Measurements from ENCODE around the gene TMPRSS11E.
"Not testable (repeated sequence)": the region's sequence is repeated elsewhere in the genome, so short reads cannot be mapped to it uniquely, and the experiment has no call there.

TMPRSS11E gene

GRCh38 chr4:68460085-68460484 lies 12.8 kb downstream of the TMPRSS11E start:
- in situ Hi-C loops (cut with MboI; ENCODE audit: low sequenced_read_pairs): no loop called here

DNA sequence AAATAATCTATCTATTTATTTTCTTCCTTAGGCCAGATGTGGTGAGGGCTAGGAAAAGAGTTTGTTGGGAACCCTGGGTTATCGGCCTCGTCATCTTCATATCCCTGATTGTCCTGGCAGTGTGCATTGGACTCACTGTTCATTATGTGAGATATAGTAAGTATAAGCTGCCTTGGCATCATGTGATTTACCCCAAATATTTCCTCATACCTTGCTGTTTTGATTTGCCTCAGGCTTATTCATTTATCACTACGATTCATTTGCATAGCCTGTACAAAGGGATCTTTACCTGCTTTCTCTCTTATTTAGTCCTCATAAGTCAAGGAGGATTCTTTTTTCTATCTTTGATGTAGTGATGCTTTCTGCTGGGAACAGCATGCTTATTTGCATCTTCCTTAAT lies 14.5 kb downstream of the TMPRSS11E start:
- in situ Hi-C loops (cut with MboI; ENCODE audit: low sequenced_read_pairs): no loop called here

- in situ Hi-C loops (cut with MboI; ENCODE audit: low sequenced_read_pairs): no loop called here
These were observed 15.4 kb downstream of the TMPRSS11E start for GRCh38 chr4:68462691-68463090.

DNA sequence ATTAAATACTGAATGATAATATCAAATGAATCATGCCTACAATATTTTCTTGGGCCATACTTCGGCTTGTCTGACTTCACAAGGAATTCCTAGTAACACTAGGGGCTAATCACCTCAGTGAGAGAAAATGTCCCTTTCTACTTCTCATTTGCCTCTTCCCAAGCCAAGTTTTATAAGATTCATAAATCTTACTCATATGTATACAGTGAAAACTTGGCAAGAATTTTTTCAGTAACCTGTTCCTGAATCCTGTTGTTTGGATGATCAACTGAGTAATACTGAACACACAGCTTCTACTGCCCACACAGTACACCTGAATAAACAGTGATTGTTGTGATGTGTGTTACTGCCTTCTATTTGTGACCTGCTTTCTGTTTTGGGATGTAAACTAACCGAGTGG lies 16.5 kb downstream of the TMPRSS11E start:
- in situ Hi-C loops (cut with MboI; ENCODE audit: low sequenced_read_pairs): no loop called here

DNA sequence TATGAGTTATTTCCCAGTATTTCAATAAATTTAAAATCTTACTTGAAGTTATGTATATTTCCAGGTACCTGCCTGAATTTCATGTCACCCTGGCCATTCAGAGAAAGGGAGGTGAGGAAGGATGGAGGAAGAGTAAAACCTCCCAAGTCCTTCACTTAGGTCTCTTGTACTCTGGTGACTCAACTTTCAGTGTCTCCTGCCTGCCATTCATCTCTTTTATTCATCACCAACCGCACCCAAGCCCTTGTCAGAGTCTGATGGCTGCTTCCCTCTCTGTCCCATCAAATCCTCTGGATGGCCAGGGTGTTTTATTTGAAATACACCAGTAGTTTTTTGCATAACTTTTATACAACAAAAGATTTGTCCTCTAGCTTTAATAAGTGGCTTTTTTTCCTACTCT lies 17.8 kb downstream of the TMPRSS11E start:
- in situ Hi-C loops (cut with MboI; ENCODE audit: low sequenced_read_pairs): no loop called here

- in situ Hi-C loops (cut with MboI; ENCODE audit: low sequenced_read_pairs): no loop called here
These were observed 18.9 kb downstream of the TMPRSS11E start for GRCh38 chr4:68466185-68466584.

DNA sequence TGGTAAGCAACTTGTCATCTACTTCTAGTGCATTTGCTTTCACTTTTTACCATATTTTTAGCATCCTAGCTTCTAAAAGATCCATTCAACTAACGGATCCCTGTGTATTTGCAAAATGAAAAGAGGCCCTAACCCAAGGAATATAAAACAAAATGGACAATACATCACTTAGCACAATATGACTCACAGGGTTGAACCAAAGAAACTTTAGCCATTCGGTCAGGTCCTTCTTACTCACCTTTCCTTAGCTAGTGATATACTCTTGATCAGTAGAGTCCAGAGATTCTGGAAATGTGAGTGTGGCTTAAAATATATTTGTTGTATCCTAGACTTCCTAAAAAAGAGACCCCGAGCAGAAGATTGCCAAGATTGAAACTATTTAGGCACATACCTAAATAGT lies 19.5 kb downstream of the TMPRSS11E start:
- in situ Hi-C loops (cut with MboI; ENCODE audit: low sequenced_read_pairs): no loop called here

- in situ Hi-C loops (cut with MboI; ENCODE audit: low sequenced_read_pairs): no loop called here
These were observed 22.2 kb downstream of the TMPRSS11E start for GRCh38 chr4:68469482-68469881.

DNA sequence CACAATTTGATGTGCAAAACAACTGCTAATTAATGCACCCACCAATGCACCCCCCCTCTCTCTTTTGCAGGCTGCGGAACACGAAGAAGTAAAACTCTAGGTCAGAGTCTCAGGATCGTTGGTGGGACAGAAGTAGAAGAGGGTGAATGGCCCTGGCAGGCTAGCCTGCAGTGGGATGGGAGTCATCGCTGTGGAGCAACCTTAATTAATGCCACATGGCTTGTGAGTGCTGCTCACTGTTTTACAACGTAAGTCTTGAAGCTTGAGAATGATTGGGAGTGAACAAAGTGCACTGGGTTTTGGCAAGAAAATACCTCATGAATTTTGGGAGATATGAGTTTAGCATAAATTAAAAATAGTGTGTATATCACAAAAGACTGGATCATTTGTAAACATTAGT lies 28.9 kb downstream of the TMPRSS11E start:
- in situ Hi-C loops (cut with MboI; ENCODE audit: low sequenced_read_pairs): no loop called here

GRCh38 chr4:68489338-68489737 lies 42.1 kb downstream of the TMPRSS11E start:
- in situ Hi-C loops (cut with MboI; ENCODE audit: low sequenced_read_pairs): no loop called here

DNA sequence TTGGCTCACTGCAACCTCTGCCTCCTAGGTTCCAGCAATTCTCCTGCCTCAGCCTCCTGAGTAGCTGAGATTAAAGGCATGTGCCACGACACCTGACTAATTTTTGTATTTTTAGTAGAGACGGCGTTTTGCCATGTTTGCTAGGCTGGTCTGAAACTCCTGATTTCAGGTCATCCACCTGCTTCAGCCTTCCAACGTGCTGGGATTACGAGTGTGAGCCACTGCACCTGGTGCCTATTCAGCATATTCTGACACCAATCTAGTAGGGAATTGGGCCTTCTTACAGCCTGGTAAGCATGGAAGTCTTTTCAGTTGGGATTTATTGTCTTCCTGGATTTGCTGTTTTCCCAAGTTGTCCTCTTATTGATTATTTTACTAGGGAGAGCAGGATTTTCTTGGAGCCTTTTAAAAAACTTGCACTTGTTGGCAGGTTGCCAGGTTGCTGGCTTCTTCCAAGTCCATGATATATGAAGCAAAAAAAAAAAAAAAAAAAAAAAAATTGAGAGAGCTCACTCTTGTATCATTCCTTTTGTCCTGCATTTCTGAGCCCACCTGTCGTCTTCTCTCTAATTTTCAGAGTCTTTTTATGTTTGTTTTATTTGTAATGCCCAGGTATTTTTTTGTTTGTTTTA lies 43.7 kb downstream of the TMPRSS11E start:
- in situ Hi-C loops (cut with MboI; ENCODE audit: low sequenced_read_pairs): no loop called here

DNA sequence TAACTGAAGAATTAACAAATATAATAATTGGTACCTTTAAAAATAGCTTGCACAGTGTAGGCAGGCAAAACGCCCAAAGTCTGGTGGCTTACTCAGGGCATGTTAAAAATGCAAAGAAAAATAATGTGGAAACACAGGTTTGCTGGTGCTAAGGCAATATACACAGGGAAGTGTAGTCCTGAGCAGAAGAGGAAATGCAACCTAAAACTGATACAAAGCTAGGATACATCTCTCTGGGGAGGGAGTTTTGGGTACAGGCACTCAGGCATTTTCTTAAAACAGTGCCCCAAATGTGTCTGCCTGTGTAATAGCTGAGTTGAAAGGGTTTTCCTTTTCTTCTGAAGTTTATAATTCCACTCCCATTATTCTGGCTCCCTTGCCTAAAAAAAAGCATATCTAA lies 47.4 kb downstream of the TMPRSS11E start:
- in situ Hi-C loops (cut with MboI; ENCODE audit: low sequenced_read_pairs): no loop called here

DNA sequence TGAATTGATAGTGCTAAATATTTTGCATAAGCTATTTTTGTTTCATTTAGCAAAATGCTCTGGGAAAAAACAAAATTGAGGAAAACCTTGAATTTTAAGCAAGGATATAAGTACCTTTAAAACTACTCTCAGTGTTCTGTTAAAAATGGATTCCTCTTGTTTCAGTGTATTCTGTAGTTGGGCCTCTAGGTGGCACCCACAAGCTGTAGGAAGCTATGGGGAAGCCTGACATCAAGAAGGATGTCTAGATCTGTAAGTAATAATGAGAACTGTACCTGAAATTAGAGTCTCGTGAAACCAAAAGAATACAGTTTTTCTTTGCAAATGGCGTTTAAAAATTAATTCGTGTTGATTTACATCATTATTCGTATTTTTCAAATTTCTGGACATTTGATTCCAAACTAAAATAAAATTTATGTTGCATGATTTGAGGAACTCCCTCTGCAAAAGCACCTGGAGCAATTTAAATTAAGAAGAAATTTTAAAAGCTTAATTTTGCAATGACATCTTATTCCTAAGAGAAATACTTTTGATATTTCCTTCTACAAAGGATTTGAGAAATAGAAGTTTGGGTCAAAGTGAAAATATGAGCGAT lies 51.2 kb downstream of the TMPRSS11E start:
- in situ Hi-C loops (cut with MboI; ENCODE audit: low sequenced_read_pairs): no loop called here

GRCh38 chr4:68499021-68499420 lies 51.8 kb downstream of the TMPRSS11E start:
- in situ Hi-C loops (cut with MboI; ENCODE audit: low sequenced_read_pairs): no loop called here

DNA sequence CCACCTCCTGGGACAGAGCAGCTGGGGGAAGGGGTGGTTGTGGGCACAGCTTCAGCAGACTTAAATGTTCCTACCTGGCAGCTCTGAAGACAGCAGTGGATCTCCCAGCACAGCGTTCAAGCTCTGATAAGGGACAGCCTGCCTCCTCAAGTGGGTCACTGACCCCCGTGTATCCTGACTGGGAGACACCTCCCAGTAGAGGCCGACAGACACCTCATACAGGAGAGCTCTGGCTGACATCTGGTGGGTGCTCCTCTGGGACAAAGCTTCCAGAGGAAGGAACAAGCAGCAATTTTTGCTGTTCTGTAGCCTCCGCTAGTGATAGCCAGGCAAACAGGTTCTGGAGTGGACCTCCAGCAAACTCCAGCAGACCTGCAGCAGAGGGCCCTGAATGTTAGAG lies 56.2 kb downstream of the TMPRSS11E start:
- in situ Hi-C loops (cut with MboI; ENCODE audit: low sequenced_read_pairs): not testable (repeated sequence)

DNA sequence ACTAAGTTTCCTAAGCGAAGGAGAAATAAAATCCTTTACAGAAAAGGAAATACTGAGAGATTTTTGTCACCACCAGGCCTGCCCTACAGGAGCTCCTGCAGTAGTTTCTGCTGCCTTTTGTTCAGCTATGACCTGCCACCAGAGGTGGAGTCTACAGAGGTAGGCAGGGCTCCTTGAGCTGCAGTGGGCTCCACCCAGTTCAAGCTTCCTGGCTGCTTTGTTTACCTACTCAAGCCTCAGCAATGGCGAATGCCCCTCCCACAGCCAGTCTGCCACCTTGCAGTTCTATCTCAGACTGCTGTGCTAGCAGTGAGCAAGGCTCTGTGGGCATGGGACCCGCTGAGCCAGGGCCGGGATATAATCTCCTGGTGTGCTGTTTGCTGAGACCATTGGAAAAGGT lies 57.6 kb downstream of the TMPRSS11E start:
- in situ Hi-C loops (cut with MboI; ENCODE audit: low sequenced_read_pairs): not testable (repeated sequence)

- in situ Hi-C loops (cut with MboI; ENCODE audit: low sequenced_read_pairs): not testable (repeated sequence)
These were observed 58.2 kb downstream of the TMPRSS11E start for GRCh38 chr4:68505452-68505851.

DNA sequence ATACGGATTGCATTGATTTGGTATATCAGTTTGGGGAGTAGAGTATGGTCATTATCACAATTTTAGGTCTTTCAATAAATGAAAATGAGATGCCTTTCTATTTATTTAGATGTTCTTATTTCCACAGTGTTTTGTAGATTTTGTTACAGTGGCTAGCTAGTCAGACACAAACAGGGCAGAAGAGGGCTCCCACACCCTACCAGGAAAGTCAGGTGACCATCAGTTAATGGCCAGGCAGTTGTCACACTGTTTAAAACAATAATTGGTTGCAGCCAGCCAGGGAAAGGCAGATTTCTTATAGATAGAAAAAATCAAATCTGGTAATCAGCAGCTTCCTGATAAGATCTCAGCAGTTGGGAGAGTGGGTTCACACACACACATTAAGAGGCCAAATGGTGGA lies 71.6 kb downstream of the TMPRSS11E start:
- in situ Hi-C loops (cut with MboI; ENCODE audit: low sequenced_read_pairs): no loop called here

GRCh38 chr4:68520985-68521384 lies 73.7 kb downstream of the TMPRSS11E start:
- in situ Hi-C loops (cut with MboI; ENCODE audit: low sequenced_read_pairs): no loop called here

DNA sequence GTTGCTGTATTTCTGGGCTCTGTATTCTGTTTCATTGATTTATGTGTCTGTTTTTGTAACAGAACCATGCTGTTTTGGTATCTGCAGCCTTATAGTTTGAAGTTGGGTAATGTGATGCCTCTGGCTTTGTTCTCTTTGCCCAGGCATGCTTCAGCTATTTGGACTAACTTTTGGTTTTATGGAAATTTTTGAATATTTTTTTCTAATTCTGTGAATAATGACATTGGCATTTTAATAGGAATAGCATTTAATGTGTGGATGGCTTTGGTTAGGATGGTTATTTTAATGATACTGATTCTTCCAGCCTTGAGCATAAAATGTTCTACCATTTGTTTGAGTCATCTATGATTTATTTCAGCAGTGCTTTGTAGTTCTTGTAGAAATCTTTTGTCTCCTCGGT lies 75.0 kb downstream of the TMPRSS11E start:
- in situ Hi-C loops (cut with MboI; ENCODE audit: low sequenced_read_pairs): not testable (repeated sequence)

DNA sequence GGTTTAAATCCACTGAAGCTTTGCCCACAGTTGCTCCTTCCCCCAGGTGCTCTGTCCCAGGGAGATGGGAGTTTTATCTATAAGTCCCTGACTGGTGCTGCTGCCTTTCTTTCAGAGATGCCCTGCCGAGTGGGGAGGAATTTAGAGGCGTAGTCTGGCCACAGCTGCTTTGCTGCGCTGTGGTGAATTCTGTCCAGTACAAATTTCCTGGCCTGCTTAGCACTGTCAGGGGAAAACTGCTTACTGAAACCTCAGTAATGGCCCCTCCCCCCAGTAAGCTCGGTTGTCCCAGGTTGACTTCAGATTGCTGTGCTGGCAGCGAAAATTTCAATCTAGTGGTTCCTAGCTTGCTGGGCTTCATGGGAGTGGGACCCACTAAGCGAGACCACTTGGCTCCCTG lies 88.7 kb downstream of the TMPRSS11E start:
- in situ Hi-C loops (cut with MboI; ENCODE audit: low sequenced_read_pairs): no loop called here

- in situ Hi-C loops (cut with MboI; ENCODE audit: low sequenced_read_pairs): no loop called here
These were observed 89.1 kb downstream of the TMPRSS11E start for GRCh38 chr4:68536375-68536774.

DNA sequence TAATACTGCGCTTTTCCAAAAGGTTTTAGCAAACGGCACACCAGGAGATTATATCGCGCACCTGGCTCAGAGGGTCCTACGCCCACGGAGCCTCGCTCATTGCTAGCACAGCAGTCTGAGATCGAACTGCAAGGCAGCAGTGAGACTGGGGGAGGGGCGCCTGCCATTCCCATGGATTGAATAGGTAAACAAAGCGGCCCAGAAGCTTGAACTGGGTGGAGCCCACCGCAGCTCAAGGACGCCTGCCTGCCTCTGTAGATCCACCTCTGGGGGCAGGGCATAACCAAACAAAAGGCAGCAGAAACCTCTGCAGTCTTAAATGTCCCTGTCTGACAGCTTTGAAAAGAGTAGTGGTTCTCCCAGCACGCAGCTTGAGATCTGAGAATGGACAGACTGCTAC lies 95.5 kb downstream of the TMPRSS11E start:
- in situ Hi-C loops (cut with MboI; ENCODE audit: low sequenced_read_pairs): not testable (repeated sequence)

Data from HL-60/S4 (cell line).